ENCODE data around the gene MFAP4. TPM values are rescaled to one million over a fixed set of nuclear protein-coding genes. Genes with fewer than 3 reads are reported as not detected.
A peak's percentile ranks its signal among the peaks of the same experiment; 100 is the strongest.

The MFAP4 gene
- total and polyA plus RNA-seq, 9 of the 15 experiments (the other 6 are each of a cell fraction or from before 2014, with no cell fraction given), result 0.07 to 0.24 TPM; not detected in 7

- H3K27ac ChIP-seq (ENCODE audit: extremely low read depth, low read depth, low read length), result no peak overlapping the region
- H3K9me3 ChIP-seq (replicated peaks; ENCODE audit: control insufficient read depth, insufficient read depth, low read depth, low read length), result no peaks in the 10 kb centered on the region
- H3K9ac ChIP-seq (ENCODE audit: insufficient read depth in 1 of 2, low read depth in 2 of 2, low read length in 2 of 2), result no peak overlapping the region
- no peak overlapping the region for H3K4me2 ChIP-seq (ENCODE audit: insufficient read depth, low read length)
- FAIRE-seq, result peak; percentile 49
- no peak overlapping the region for H3K4me3 ChIP-seq
- H2AFZ ChIP-seq (ENCODE audit: low read depth, low read length), result no peak overlapping the region
- H3K4me1 ChIP-seq (replicated peaks in 1 of 2; ENCODE audit: control insufficient read depth in 2 of 2, insufficient read depth in 2 of 2, low read length in 2 of 2), result peaks cover 0 to 14% of the 10 kb centered on the region in 2 experiments; a peak in 2 of 5 replicates
- no peaks in the 10 kb centered on the region for H3K27me3 ChIP-seq (ENCODE audit: control insufficient read depth in 2 of 2, insufficient read depth in 2 of 2, low read length in 2 of 2)
- no peaks in the 10 kb centered on the region for H3K79me2 ChIP-seq (ENCODE audit: control insufficient read depth, insufficient read depth, low read length)
- intact Hi-C loops (cut with micrococcal nuclease), result no loop called here
- no peaks in the 10 kb centered on the region for H3K9me1 ChIP-seq (ENCODE audit: control insufficient read depth, insufficient read depth, low read length)
- no peaks in the 10 kb centered on the region; the same call in 1 of the 2 replicates for H4K20me1 ChIP-seq (replicated peaks; ENCODE audit: control insufficient read depth, insufficient read depth, low read length)
- BruUV-seq (replicated peaks), result no TSS peak
- 48% methylated on average over 7 of the region's 7 CpGs for WGBS (ENCODE audit: insufficient coverage, low coverage, missing lambda C conversion rate)
- in situ Hi-C loops (cut with MboI), result no loop called here
- peak; percentile 50 to 62 (median 56) for DNase-seq (ENCODE audit: extremely low read depth in 1 of 4, low spot score in 3 of 4)
- ATAC-seq, result peak; percentile 95
- ChIA-PET POLR2A (interaction anchor here (0.5 to 0.7 kb wide), 3 partner anchors 15 to 16 kb away, joined by 3 read pairs; no protein-coding TSS in a partner anchor), CTCF (ENCODE audit: low intra/inter-chr PET ratio) (no interaction called here)
- H3K36me3 ChIP-seq (ENCODE audit: control insufficient read depth, insufficient read depth, low read length), result no peaks in the 10 kb centered on the region
- TF ChIP-seq CTCFL (IDR thresholded peaks at IDR 0.05; ENCODE audit: borderline replicate concordance, insufficient read depth, low read depth, low read length, poor library complexity, severe bottlenecking), result peak; percentile 59
- no peak for TF ChIP-seq ZNF274 (IDR thresholded peaks at IDR 0.05; ENCODE audit: borderline replicate concordance, low read depth, low read length)
- no peak for TF ChIP-seq HMG20A (CRISPR knock-in tag; conservative IDR thresholded peaks at IDR 0.05)
- no peak for TF ChIP-seq KDM2B (CRISPR knock-in tag; IDR thresholded peaks at IDR 0.05)
- TF ChIP-seq RAD21 (CRISPR knock-in tag; conservative IDR thresholded peaks at IDR 0.05 in 1 of 2, IDR thresholded peaks at IDR 0.05 in 1 of 2), result peak; percentile 36 to 62
- TF ChIP-seq PPARD (CRISPR knock-in tag; IDR thresholded peaks at IDR 0.05), result no peak
- 0 out of 2 replicates have a peak, but pooled peaks have one; percentile 40 for TF ChIP-seq SMC3 (conservative IDR thresholded peaks at IDR 0.05; ENCODE audit: insufficient read depth, low read depth, low read length)
- TF ChIP-seq REST (IDR thresholded peaks at IDR 0.05; ENCODE audit: borderline replicate concordance), result peak; percentile 50; the same call in 1 of the 2 replicates
- no peak for TF ChIP-seq REST (CRISPR knock-in tag; IDR thresholded peaks at IDR 0.05; ENCODE audit: low read depth)
- TF ChIP-seq ZNF175 (CRISPR knock-in tag; IDR thresholded peaks at IDR 0.05; ENCODE audit: low read depth), result no peak
These were observed 48.7 kb downstream of the MFAP4 start for GRCh38 chr17:19338031-19338990.
